HG02970 (cell line): ENCODE results near the gene PAX6.
"Not testable (repeated sequence)": the region's sequence is repeated elsewhere in the genome, so short reads cannot be mapped to it uniquely, and the experiment has no call there.

Experiments
- ATAC-seq: cut with Tn5 transposase; IDR thresholded peaks from one replicate; pipeline ENCODE4 v1.9.1; 2021; ENCODE audit warnings: mild to moderate bottlenecking, moderate library complexity, moderate number of reproducible peaks; ENCODE audit not compliant: unreplicated experiment, low FRiP score

Gene PAX6

DNA sequence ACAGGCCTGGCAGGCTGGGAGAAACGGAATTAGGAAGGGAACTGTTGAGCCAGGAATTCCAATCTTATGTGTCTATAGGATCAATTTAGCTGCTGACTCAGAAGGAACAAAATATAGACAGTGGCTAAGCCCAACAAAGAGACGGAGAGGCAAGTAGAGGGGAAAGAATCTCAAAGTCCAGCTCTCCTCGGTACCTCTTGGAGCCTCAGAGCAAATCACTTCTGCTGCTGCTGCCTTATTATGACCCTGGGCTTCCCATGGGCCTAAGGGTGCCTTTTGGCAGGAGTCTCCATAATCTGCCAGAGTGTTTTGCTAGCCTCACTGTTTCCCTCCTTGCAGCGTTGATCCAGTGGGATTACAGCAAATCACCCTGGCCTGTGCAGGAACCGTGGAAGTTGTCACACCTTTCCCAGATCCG is 31.7 kb downstream of the PAX6 start:
- no peak for ATAC-seq

- ATAC-seq = no peak
These were observed 38.7 kb downstream of the PAX6 start for GRCh38 chr11:31772412-31772811.

- ATAC-seq = no peak
These were observed 41.0 kb downstream of the PAX6 start for GRCh38 chr11:31770011-31770700.

DNA sequence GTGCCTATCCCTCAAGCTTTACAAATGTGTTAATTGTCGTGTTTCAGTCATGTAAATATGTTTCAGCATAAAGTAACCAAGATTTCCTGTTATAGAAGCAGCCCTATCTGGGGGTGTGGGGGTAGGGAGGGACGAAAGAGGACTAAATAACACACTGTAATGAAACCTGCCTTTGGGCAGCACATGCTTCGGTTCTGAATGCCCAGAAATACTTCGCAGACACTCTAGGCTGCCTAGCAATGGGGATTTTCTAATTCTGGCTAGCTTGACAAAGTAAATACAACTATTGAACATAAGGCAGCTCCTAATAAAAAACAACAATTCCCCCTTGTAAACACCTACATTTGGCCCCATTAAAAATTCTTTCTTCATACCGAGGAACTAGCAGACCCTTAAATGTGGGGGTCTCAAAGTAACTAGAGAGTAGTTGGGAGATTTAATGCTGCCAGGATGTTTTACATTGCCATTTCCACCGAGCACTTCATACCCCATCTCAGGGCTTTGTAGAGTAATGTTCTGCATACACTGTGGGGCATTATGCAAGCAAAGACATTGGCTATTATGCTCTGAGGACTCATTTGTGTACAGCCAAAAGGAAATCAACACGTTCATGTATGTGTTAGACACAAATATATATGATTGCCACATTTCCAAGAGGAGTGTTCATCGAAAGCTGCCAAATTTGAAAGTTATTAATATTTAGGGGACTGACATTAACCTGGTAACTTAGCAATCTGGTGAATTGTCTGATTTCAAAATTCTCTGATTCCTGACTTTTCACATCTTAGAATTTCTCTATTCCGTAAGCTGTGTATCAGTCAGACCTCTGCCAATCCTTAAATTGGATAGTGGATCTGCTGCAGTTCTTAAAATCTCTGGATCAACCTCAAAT is 42.1 kb downstream of the PAX6 start:
- no peak for ATAC-seq

GRCh38 chr11:31767685-31768084 is 43.4 kb downstream of the PAX6 start:
- no peak for ATAC-seq

- no peak for ATAC-seq
These were observed 44.1 kb downstream of the PAX6 start for GRCh38 chr11:31767066-31767465.

- ATAC-seq = no peak
These were observed 46.4 kb downstream of the PAX6 start for GRCh38 chr11:31764766-31765165.

GRCh38 chr11:31764261-31764660 is 46.9 kb downstream of the PAX6 start:
- ATAC-seq = no peak

DNA sequence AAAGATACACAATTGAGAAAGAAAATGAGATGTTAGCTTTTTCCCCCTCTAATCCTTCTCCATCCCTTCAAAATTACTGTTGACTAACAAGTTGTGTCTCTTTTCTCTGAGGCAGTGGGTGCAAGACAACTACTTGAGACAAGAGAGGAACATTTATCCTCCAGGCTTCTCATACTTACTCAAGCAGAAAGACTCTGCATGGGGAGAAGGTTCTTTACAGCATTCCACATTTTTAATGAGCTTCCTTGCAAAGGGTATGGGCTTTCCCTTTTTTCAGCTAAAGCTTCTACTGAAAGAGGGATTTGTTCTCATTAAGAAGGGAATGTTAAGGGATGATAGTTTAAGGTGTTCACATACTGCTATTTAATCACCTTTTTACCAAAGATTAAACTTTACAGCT is 47.8 kb downstream of the PAX6 start:
- no peak for ATAC-seq

DNA sequence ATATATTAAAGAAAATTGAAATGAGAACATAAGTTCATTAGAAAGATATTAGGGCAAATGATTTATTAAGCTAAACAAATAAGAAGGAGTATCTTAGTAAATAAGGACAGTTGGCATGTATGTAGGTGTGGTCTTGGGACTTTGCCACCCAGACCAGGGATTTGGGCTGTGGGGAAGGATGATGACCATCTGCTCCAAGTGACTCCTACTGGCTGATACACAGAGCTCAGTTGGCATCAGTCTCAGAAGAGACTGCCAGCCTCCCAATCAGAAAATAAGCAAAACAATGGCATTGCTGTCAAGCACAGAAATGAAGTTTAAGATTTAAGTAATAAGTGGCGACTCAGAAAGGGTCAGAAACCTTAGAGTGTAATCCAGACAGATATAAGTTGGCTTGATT is 49.5 kb downstream of the PAX6 start:
- ATAC-seq = no peak

DNA sequence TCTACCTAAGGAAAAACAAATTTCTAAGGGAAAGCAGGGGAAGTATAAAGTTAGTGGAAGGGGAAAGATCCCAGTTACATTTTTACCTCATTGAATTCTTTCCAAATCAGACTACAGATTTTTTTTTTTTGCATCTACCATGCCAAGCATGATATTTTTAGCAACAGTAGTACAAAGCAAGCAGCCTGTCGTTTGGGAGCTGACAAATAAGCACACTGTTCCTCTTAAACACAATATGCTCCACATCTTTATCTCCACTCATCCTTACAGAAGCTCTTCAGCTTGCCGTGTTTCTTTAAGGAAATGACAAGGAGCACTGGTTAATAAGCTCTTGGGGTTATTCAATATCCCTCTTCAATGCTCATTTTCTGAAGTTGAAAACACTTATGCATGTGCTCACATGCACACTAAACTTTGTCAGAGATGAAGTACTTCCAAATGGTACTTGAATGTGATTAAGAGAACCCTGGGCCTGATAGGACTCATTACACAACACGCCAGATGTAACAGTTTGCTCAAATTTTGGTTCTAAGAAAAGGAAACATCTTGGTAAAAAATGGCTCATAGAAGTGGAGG is 53.8 kb downstream of the PAX6 start:
- ATAC-seq = no peak

- ATAC-seq = no peak
These were observed 63.5 kb downstream of the PAX6 start for GRCh38 chr11:31747581-31747980.

- ATAC-seq = not testable (repeated sequence)
These were observed 70.3 kb downstream of the PAX6 start for GRCh38 chr11:31740731-31741368.

- ATAC-seq = no peak
These were observed 71.0 kb downstream of the PAX6 start for GRCh38 chr11:31740131-31740530.
